ENCODE measurements around the gene KIAA1191.

The KIAA1191 gene

DNA sequence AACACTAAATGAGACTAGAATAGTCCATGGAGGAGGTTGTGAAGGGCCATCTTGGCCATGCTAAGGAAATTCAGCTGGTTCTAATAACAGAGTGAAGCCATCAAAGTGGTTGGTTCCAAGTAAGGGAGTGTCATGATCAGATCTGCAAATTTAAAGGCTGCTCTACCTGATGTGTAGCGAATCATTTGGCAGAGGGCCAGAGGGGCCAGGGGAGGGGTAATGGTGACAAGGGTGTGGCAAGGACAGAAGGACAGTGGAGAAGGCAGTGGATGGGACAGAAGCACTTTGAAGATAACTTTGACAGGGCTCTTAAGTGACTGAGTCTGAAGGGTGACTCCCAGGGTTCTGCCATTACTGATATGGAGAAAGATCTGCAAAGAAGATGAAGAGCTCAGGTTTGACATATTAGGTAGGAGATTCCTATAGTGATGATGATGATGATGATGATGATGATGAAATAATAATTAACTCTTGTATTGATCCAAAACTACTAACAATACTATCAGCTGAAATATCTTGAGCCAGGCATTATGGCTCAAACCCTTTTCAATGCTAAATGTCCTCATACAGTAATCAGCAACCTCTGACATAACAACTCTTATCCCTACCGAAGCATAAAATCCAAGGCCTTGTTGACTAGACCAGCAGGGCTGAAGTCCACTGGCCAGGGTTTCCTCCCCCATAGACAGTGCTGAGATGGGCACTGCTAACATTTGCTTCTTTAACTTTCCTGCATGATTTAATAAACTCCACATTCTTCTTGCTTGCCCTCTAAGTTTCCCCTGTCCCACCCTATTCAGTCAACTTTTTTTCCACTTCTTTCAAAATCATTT lies 20.0 kb downstream of the KIAA1191 start:
- DNase-seq (ENCODE audit: low read depth): no peak
- no peak overlapping the region for H3K4me3 ChIP-seq (ENCODE audit: low read depth, low read length)
- TF ChIP-seq, protein P1, sequence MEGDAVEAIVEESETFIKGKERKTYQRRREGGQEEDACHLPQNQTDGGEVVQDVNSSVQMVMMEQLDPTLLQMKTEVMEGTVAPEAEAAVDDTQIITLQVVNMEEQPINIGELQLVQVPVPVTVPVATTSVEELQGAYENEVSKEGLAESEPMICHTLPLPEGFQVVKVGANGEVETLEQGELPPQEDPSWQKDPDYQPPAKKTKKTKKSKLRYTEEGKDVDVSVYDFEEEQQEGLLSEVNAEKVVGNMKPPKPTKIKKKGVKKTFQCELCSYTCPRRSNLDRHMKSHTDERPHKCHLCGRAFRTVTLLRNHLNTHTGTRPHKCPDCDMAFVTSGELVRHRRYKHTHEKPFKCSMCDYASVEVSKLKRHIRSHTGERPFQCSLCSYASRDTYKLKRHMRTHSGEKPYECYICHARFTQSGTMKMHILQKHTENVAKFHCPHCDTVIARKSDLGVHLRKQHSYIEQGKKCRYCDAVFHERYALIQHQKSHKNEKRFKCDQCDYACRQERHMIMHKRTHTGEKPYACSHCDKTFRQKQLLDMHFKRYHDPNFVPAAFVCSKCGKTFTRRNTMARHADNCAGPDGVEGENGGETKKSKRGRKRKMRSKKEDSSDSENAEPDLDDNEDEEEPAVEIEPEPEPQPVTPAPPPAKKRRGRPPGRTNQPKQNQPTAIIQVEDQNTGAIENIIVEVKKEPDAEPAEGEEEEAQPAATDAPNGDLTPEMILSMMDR (IDR thresholded peaks at IDR 0.05; ENCODE audit: low read depth, low read length, missing control alignments): no peak

DNA sequence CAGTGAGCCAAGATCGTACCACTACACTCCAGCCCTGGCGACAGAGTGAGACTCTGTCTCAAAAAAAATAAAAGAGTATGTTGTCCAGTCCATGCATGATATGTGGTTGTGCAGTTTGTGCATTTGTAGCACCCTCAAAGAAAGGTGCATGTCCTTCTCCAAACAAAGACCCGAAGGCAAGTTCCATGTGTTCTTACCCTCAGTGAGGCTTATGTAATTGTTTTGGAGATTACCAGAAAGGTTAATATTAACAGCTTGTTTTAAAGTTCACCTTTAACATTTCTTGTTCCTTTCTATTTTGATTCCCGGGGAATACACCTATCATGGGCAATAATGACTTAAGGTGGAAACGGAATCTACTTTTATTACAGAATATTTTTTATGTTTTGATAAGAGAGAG lies 22.3 kb downstream of the KIAA1191 start:
- H3K4me3 ChIP-seq (ENCODE audit: low read depth, low read length): no peak overlapping the region
- no peak for DNase-seq (ENCODE audit: low read depth)
- TF ChIP-seq, protein P1 (IDR thresholded peaks at IDR 0.05; ENCODE audit: low read depth, low read length, missing control alignments): no peak

DNA sequence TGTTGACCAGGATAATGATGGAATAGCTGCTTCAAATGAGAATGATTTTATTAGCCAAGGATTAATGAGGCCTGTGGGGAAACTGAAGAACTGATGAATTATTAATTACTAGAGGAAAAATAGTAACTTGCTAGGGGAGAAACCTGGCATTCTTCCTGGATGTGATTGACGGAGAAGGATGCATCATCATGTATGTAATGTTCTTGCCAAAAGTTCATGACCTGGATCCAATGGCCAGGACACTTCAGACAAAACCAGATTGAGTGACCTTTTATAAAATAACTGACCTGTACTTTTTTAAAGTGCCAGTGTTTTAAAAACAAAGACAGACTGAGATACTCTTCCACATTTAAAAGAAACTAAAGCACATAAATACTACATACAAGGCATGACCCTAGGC lies 23.7 kb downstream of the KIAA1191 start:
- TF ChIP-seq, protein P1 (IDR thresholded peaks at IDR 0.05; ENCODE audit: low read depth, low read length, missing control alignments): no peak
- H3K4me3 ChIP-seq (ENCODE audit: low read depth, low read length): no peak overlapping the region
- no peak for DNase-seq (ENCODE audit: low read depth)

DNA sequence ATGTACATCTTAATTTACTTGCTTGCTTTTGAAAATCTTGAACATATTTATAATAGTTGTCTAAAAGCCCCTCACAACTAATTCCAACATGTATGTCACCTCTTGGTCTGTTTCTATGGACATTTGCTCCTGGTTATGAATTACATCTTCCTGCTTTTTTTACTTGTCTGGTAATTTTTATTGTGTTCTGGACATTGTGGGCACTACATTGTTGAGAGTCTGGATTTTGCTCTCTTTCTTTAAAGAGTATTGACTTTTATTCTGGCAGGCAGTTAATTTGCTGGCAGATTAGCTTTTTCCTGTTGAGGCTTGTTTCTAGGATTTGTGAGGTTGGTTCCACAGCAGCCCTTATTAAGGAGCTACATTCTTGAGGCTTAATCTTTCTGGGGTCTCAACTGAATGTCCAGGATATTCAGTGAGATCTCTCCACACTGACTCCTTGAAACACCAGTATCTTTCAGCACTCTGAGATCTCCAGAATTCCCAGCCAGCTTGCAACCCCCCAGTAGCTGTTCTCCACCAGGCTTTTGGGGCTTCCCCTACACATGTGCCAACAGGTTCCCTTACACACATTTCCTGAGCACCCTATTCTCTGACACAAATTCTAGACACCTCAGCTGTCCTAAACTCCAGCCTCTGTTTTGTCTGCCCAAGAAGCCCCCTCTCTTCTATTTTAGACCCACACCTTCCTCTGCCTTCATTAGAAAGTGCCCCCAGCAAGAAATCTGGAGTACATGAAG lies 27.4 kb downstream of the KIAA1191 start:
- DNase-seq (ENCODE audit: low read depth): no peak
- TF ChIP-seq, protein P1 (IDR thresholded peaks at IDR 0.05; ENCODE audit: low read depth, low read length, missing control alignments): no peak
- no peak overlapping the region for H3K4me3 ChIP-seq (ENCODE audit: low read depth, low read length)

DNA sequence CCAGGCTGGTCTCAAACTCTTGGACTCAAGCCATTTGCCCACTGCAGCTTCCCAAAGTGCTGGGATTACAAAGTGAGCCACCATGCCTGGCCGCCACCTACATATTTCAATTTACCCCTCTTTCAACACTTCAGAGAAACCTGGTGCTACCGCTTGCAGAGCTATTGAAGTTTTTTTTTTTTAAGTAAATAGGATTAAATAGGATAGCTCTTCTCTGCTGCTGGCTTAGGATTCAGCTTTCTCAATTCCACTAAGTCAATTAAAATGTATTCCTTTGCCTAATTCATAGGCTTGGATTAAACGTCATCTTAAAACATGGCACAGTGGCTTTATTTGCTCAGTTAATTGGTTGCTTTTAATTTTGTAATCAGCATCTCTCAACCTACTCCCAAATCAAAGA lies 41.0 kb downstream of the KIAA1191 start:
- no peak overlapping the region for H3K4me3 ChIP-seq (ENCODE audit: low read depth, low read length)
- no peak for DNase-seq (ENCODE audit: low read depth)
- TF ChIP-seq, protein P1 (IDR thresholded peaks at IDR 0.05; ENCODE audit: low read depth, low read length, missing control alignments): no peak

DNA sequence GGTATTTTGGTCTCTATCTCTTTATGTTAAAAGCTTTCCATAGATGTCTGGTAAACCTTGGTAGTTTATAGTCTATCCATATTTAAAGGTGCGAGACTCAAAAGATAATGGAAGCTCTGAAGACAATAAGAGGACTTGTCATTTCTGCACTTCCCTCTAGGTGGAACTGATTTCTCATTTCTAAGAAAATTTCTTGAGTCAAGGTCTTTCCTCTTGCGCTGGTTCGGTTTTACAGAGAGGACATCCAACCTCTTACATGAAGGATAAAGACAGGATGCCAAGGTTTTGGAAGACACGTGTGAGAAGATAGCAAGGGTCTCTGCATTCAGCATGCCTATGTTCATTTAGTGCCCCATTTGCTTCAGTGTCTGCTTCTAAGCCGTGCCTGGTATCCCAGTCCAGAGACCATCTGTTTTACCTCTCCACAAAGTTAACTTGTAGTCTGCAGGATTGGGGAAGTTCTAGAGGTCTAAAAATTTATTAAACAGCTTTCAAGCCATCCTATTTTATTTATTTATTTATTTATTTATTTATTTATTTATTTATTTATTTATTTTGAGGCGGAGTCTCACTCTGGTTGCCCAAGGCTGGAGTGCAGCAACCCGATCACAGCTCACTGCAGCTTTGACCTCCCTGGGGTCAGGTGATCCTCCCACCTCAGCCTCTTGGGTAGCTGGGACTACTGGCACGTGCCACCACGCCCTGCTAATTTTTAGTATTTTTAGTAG lies 41.6 kb downstream of the KIAA1191 start:
- TF ChIP-seq, protein P1 (IDR thresholded peaks at IDR 0.05; ENCODE audit: low read depth, low read length, missing control alignments): peak; percentile 31
- DNase-seq (ENCODE audit: low read depth): no peak
- no peak overlapping the region for H3K4me3 ChIP-seq (ENCODE audit: low read depth, low read length)
